ENCODE measurements around the gene LNX2.

Gene LNX2

GRCh38 chr13:27638521-27638920, 18.2 kb upstream of the LNX2 start:
- H3K4me3 ChIP-seq (replicated peaks; ENCODE audit: insufficient read depth, low read length) = no peak overlapping the region
- TF ChIP-seq SPI1 (IDR thresholded peaks at IDR 0.05; ENCODE audit: borderline replicate concordance, low read depth) (no peak), POLR2AphosphoS5 (IDR thresholded peaks at IDR 0.05; ENCODE audit: low read depth) (no peak), CTCF (IDR thresholded peaks at IDR 0.05; ENCODE audit: insufficient read depth, low read length) (no peak)
- TF ChIP-seq, protein P1, sequence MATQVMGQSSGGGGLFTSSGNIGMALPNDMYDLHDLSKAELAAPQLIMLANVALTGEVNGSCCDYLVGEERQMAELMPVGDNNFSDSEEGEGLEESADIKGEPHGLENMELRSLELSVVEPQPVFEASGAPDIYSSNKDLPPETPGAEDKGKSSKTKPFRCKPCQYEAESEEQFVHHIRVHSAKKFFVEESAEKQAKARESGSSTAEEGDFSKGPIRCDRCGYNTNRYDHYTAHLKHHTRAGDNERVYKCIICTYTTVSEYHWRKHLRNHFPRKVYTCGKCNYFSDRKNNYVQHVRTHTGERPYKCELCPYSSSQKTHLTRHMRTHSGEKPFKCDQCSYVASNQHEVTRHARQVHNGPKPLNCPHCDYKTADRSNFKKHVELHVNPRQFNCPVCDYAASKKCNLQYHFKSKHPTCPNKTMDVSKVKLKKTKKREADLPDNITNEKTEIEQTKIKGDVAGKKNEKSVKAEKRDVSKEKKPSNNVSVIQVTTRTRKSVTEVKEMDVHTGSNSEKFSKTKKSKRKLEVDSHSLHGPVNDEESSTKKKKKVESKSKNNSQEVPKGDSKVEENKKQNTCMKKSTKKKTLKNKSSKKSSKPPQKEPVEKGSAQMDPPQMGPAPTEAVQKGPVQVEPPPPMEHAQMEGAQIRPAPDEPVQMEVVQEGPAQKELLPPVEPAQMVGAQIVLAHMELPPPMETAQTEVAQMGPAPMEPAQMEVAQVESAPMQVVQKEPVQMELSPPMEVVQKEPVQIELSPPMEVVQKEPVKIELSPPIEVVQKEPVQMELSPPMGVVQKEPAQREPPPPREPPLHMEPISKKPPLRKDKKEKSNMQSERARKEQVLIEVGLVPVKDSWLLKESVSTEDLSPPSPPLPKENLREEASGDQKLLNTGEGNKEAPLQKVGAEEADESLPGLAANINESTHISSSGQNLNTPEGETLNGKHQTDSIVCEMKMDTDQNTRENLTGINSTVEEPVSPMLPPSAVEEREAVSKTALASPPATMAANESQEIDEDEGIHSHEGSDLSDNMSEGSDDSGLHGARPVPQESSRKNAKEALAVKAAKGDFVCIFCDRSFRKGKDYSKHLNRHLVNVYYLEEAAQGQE (IDR thresholded peaks at IDR 0.05; ENCODE audit: insufficient replicate concordance, low read depth) = no peak
- DNase-seq (ENCODE audit: low read depth in 1 of 2, low spot score in 1 of 2) = no peak
- H3K27me3 ChIP-seq (ENCODE audit: insufficient read depth, poor library complexity, severe bottlenecking) = no peaks in the 10 kb centered on the region
- no peak overlapping the region for H3K27ac ChIP-seq (replicated peaks)

GRCh38 chr13:27638001-27638400, 17.7 kb upstream of the LNX2 start:
- DNase-seq (ENCODE audit: low read depth in 1 of 2, low spot score in 1 of 2) = no peak
- no peak overlapping the region for H3K27ac ChIP-seq (replicated peaks)

DNA sequence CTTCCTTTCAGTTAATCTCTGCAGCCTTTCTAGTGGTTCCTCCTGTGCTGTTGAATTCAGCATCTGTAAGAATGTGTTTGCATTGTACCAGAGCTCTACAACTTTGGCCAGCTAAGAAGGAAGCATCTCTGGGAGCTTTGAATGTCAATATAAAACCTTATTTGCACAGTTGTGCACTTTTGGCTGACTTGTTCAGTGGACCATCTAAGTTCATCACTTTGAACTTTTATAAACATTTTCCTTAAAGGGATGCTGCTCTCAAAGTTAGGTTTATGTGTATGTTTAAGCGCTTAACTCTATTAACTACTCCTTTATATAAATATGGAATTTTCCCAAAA, 16.9 kb upstream of the LNX2 start:
- no peaks in the 10 kb centered on the region for H3K27me3 ChIP-seq (ENCODE audit: insufficient read depth, poor library complexity, severe bottlenecking)
- H3K27ac ChIP-seq (replicated peaks) = no peak overlapping the region
- no peak for DNase-seq (ENCODE audit: low read depth in 1 of 2, low spot score in 1 of 2)
- no peak for TF ChIP-seq GABPA (IDR thresholded peaks at IDR 0.05; ENCODE audit: low read depth)
- TF ChIP-seq CTCF (IDR thresholded peaks at IDR 0.05; ENCODE audit: insufficient read depth, low read length) = no peak
- TF ChIP-seq, protein P1 (IDR thresholded peaks at IDR 0.05; ENCODE audit: insufficient replicate concordance, low read depth) = no peak
- TF ChIP-seq SPI1 (IDR thresholded peaks at IDR 0.05; ENCODE audit: borderline replicate concordance, low read depth) = no peak
- no peak overlapping the region for H3K4me3 ChIP-seq (replicated peaks; ENCODE audit: insufficient read depth, low read length)

More at GRCh38 chr13:27638001-27638400, 17.7 kb upstream of the LNX2 start:
- Histone ChIP-seq H3K4me3 (replicated peaks; ENCODE audit: insufficient read depth, low read length) (no peak overlapping the region), H3K27me3 (ENCODE audit: insufficient read depth, poor library complexity, severe bottlenecking) (no peaks in the 10 kb centered on the region)
- TF ChIP-seq CTCF (IDR thresholded peaks at IDR 0.05; ENCODE audit: insufficient read depth, low read length) (no peak), GABPA (IDR thresholded peaks at IDR 0.05; ENCODE audit: low read depth) (no peak), POLR2AphosphoS5 (IDR thresholded peaks at IDR 0.05; ENCODE audit: low read depth) (no peak), SPI1 (IDR thresholded peaks at IDR 0.05; ENCODE audit: borderline replicate concordance, low read depth) (no peak)
- TF ChIP-seq, protein P1 (IDR thresholded peaks at IDR 0.05; ENCODE audit: insufficient replicate concordance, low read depth) = no peak

All from HL-60 (cell line).